HL-60 (cell line): ENCODE results near the gene PTTG1IP.

Source experiments
- DNase-seq, 2 experiments: peaks; one replicate each; pipeline ENCODE4 v3.0.0-alpha.2; 2010 to 2020; ENCODE audit warnings: low read depth in 1 of 2, low spot score in 1 of 2
- H3K27ac ChIP-seq: fragments of 250-450 bp; sonication (Bioruptor Pico); replicated peaks from 2 replicates; pipeline ENCODE4 v1.5.1; 2020; ENCODE audit warnings: mild to moderate bottlenecking, moderate library complexity
- H3K27me3 ChIP-seq: fragments of 250-450 bp; sonication (Bioruptor Pico); 2 replicates; pipeline ENCODE4 v1.5.1; 2021; ENCODE audit warnings: mild to moderate bottlenecking, moderate library complexity; ENCODE audit not compliant: insufficient read depth, poor library complexity, severe bottlenecking
- H3K4me3 ChIP-seq: replicated peaks from 2 replicates; pipeline ENCODE4 v1.5.1; 2011; ENCODE audit warnings: mild to moderate bottlenecking, control low read depth, low read length; ENCODE audit not compliant: insufficient read depth
- CTCF ChIP-seq: IDR thresholded peaks from one replicate; pipeline ENCODE4 v1.5.1; 2011; ENCODE audit warnings: low read length, control low read depth, inconsistent platforms; ENCODE audit not compliant: insufficient read depth
- GABPA ChIP-seq: IDR thresholded peaks from 2 replicates; pipeline ENCODE4 v1.6.1; 2012; ENCODE audit warnings: low read depth
- POLR2AphosphoS5 ChIP-seq: IDR thresholded peaks from 2 replicates; pipeline ENCODE4 v1.6.1; 2012; ENCODE audit warnings: low read depth
- SPI1 ChIP-seq: IDR thresholded peaks from 2 replicates; pipeline ENCODE4 v1.6.1; 2012; ENCODE audit warnings: low read depth, mild to moderate bottlenecking, borderline replicate concordance
- TF ChIP-seq, protein P1 (sequence below): IDR thresholded peaks from 2 replicates; pipeline ENCODE4 v1.6.1; 2012; ENCODE audit warnings: low read depth; ENCODE audit not compliant: insufficient replicate concordance

Gene PTTG1IP

GRCh38 chr21:44867464-44867863 lies 6.0 kb downstream of the PTTG1IP start:
- no peak for DNase-seq
- TF ChIP-seq POLR2AphosphoS5 (no peak), SPI1 (no peak), CTCF (no peak), GABPA (no peak)
- TF ChIP-seq, protein P1, sequence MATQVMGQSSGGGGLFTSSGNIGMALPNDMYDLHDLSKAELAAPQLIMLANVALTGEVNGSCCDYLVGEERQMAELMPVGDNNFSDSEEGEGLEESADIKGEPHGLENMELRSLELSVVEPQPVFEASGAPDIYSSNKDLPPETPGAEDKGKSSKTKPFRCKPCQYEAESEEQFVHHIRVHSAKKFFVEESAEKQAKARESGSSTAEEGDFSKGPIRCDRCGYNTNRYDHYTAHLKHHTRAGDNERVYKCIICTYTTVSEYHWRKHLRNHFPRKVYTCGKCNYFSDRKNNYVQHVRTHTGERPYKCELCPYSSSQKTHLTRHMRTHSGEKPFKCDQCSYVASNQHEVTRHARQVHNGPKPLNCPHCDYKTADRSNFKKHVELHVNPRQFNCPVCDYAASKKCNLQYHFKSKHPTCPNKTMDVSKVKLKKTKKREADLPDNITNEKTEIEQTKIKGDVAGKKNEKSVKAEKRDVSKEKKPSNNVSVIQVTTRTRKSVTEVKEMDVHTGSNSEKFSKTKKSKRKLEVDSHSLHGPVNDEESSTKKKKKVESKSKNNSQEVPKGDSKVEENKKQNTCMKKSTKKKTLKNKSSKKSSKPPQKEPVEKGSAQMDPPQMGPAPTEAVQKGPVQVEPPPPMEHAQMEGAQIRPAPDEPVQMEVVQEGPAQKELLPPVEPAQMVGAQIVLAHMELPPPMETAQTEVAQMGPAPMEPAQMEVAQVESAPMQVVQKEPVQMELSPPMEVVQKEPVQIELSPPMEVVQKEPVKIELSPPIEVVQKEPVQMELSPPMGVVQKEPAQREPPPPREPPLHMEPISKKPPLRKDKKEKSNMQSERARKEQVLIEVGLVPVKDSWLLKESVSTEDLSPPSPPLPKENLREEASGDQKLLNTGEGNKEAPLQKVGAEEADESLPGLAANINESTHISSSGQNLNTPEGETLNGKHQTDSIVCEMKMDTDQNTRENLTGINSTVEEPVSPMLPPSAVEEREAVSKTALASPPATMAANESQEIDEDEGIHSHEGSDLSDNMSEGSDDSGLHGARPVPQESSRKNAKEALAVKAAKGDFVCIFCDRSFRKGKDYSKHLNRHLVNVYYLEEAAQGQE: no peak
- H3K4me3 ChIP-seq: no peak overlapping the region
- H3K27ac ChIP-seq: no peak overlapping the region
- no peaks in the 10 kb centered on the region for H3K27me3 ChIP-seq

DNA sequence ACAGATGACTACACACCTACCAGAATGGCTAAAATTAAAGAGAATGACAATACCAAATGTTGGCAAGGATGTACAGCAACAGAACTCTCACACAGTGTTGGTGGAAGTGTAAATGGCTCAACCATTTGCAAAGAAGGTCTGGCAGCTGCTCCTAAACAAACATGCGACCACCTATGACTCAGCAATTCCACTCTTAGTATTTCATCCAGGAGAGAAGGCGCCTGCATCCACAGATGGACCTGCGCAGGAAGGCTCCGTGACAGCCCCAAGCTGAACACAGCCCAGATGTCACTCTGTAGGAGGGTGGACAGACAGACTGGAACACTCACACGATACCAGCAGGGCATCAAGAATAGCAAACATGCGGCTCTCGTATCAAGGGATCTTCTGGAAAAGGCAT lies 6.7 kb downstream of the PTTG1IP start:
- DNase-seq: no peak
- Histone ChIP-seq H3K27ac (no peak overlapping the region), H3K27me3 (no peaks in the 10 kb centered on the region), H3K4me3 (no peak overlapping the region)
- TF ChIP-seq POLR2AphosphoS5: no peak
- no peak for TF ChIP-seq CTCF
- TF ChIP-seq SPI1: no peak
- TF ChIP-seq GABPA: no peak

DNA sequence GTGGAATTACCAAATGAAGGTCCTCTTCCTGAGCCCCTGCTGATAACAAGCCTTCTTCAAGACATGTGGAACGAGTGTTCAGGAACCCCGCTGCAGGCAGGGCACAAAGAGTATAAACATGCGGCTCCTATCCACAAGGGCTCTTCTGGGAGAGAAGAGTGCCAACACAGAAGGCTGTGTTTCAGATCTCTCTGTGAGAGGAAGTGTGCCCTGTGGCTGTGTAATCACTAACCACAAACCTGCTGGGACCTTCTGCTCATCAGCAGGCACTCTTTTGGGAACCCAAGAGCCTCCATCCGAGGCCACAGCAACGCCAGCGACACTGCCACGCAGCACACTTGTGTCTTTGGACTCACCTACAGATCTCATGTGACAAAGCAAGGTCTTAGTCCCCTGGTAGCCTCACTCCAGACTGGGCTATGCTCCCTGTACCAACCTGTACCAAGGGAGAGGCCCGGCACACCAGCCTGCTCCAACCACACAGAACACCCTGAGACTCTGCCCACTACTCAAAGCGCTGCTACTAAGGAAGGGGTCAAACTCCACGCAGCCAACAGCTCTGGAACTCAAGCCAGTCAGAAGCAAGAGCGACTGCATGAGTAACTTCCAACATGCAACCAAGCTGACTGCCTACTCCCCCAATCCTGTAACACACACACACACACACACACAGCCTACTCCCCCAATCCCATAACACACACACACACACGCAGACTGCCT lies 7.8 kb downstream of the PTTG1IP start:
- TF ChIP-seq SPI1: peak; percentile 98
- TF ChIP-seq CTCF: no peak
- no peak for TF ChIP-seq GABPA
- TF ChIP-seq POLR2AphosphoS5: peak; percentile 74; the same call in 1 of the 2 replicates
- H3K4me3 ChIP-seq: no peak overlapping the region
- peak overlapping the region; percentile 61 for H3K27ac ChIP-seq
- peak; percentile 82 to 93 for DNase-seq
- H3K27me3 ChIP-seq: no peaks in the 10 kb centered on the region

DNA sequence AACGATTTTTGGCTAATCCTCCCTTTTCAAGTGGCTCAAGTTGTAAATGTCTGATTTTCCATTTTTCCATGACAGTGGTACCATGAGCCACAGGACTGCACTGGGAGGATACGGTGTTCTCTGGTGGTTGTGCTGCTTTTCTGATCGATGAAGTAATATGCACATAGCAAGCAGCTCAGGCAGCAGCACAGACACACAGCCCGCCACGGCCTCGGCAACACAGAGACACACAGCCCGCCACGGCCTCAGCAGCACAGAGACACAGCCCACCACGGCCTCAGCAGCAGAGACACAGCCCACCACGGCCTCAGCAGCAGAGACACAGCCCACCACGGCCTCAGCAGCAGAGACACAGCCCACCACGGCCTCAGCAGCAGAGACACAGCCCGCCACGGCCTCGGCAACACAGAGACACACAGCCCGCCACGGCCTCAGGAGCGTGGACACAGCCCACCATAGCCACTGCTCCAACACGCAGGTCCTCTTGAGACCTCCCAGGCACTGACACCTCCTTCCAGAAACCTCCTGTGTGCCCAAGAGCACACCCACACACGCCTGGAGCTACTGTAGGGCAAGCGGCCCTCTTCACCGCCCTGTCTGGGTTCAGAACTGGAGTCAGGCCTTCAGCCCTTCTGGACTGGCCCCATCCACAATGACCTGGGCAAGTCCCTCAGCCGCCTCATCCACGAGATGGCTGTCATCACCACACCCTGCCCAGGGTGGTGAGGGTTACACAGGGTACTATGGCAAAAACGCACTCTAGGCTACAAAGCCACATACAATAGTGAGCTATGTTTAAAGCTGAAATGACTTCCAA lies 10.4 kb downstream of the PTTG1IP start:
- Histone ChIP-seq H3K27me3 (no peaks in the 10 kb centered on the region), H3K4me3 (no peak overlapping the region), H3K27ac (no peak overlapping the region)
- no peak for DNase-seq
- TF ChIP-seq GABPA: no peak
- TF ChIP-seq, protein P1: no peak
- no peak for TF ChIP-seq POLR2AphosphoS5
- no peak for TF ChIP-seq CTCF
- no peak for TF ChIP-seq SPI1
